H1 (cell line): ENCODE results near the gene CDCA7L. TPM values are rescaled to one million over a fixed set of nuclear protein-coding genes. Genes with fewer than 3 reads are reported as not detected.

ENCODE experiments used
- CTCF ChIA-PET: fragments of 300-600 bp; sonication (Branson Sonifier 250); formaldehyde crosslinking; loops from one replicate; lab custom pipeline; 2021; ENCODE audit not compliant: partially characterized antibody; lab: Charles Lee
- POLR2A ChIA-PET: fragments of 300-600 bp; sonication (Branson Sonifier 250); formaldehyde crosslinking; loops from one replicate; lab custom pipeline; 2021; ENCODE audit warnings: inconsistent platforms; ENCODE audit not compliant: partially characterized antibody; lab: Charles Lee
- DNase-seq, 2 experiments: peaks; one replicate each; pipeline versions ENCODE4 v3.0.0 to v3.0.0-alpha.2; 2010 to 2022; ENCODE audit warnings: low spot score in 2 of 2, low read depth in 1 of 2, mixed read lengths in 1 of 2
- FAIRE-seq: peaks from 2 replicates; lab custom pipeline; 2011; peaks lifted over from hg19 to GRCh38; lab: Jason Lieb, UNC
- H2AFZ ChIP-seq: 2 replicates; pipeline ENCODE4 v1.8.1; 2012; ENCODE audit warnings: low read length, inconsistent platforms
- H2AK5ac ChIP-seq: 2 replicates; pipeline ENCODE4 v1.6.1; 2013; ENCODE audit warnings: low read depth, low read length
- H2BK120ac ChIP-seq: replicated peaks from 2 replicates; pipeline ENCODE3; 2013; ENCODE audit warnings: low read depth, low read length, inconsistent platforms
- H2BK12ac ChIP-seq: 2 replicates; pipeline ENCODE4 v1.6.1; 2013; ENCODE audit warnings: low read depth, low read length
- H2BK15ac ChIP-seq: 2 replicates; pipeline ENCODE4 v1.6.1; 2013; ENCODE audit warnings: low read length
- H2BK20ac ChIP-seq: 2 replicates; pipeline ENCODE4 v1.6.1; 2013; ENCODE audit warnings: low read length
- H2BK5ac ChIP-seq: 2 replicates; pipeline ENCODE4 v1.6.1; 2013; ENCODE audit warnings: low read depth, low read length
- H3K14ac ChIP-seq: 2 replicates; pipeline ENCODE4 v1.6.1; 2013; ENCODE audit warnings: inconsistent platforms; ENCODE audit not compliant: insufficient read length
- H3K18ac ChIP-seq: 2 replicates; pipeline ENCODE4 v1.6.1; 2013; ENCODE audit warnings: low read length; ENCODE audit errors: extremely low read depth
- H3K23ac ChIP-seq: 2 replicates; pipeline ENCODE4 v1.6.1; 2013; ENCODE audit warnings: inconsistent platforms; ENCODE audit not compliant: insufficient read length
- H3K23me2 ChIP-seq: 2 replicates; pipeline ENCODE4 v1.6.1; 2013; ENCODE audit warnings: low read depth, low read length
- H3K27ac ChIP-seq: 2 replicates; pipeline ENCODE4 v1.6.1; 2011; ENCODE audit warnings: low read depth, low read length, inconsistent platforms
- H3K27me3 ChIP-seq, 4 experiments: replicated peaks in 1 of 4; 1 replicate in 1 of 4; 2 replicates in 3 of 4; pipeline versions ENCODE4 v1.6.1 to v1.8.1; 2011 to 2013; ENCODE audit warnings: low read length in 3 of 4, mild to moderate bottlenecking in 3 of 4, inconsistent platforms in 2 of 4, mixed read lengths in 2 of 4, moderate library complexity in 1 of 4; ENCODE audit not compliant: control insufficient read depth in 3 of 4, insufficient read depth in 3 of 4; ENCODE audit errors: extremely low read depth in 1 of 4
- H3K36me3 ChIP-seq, 4 experiments: 2 replicates each; pipeline versions ENCODE4 v1.6.1 to v1.8.1; 2011 to 2013; ENCODE audit warnings: mild to moderate bottlenecking in 4 of 4, low read length in 3 of 4, moderate library complexity in 2 of 4, control low read depth in 1 of 4, inconsistent platforms in 1 of 4; ENCODE audit not compliant: insufficient read depth in 4 of 4, control insufficient read depth in 2 of 4
- H3K4ac ChIP-seq: replicated peaks from 2 replicates; pipeline ENCODE3; 2013; ENCODE audit warnings: low read length, low read depth, mixed read lengths, inconsistent platforms; ENCODE audit not compliant: insufficient read length
- H3K4me1 ChIP-seq, 4 experiments: replicated peaks in 1 of 4; 1 replicate in 1 of 4; 2 replicates in 3 of 4; pipeline versions ENCODE4 v1.6.1 to v1.8.1; 2011 to 2013; ENCODE audit warnings: low read length in 3 of 4, inconsistent platforms in 2 of 4, mixed read lengths in 1 of 4; ENCODE audit not compliant: insufficient read depth in 4 of 4, control insufficient read depth in 3 of 4
- H3K4me2 ChIP-seq, 2 experiments: 2 replicates each; pipeline versions ENCODE4 v1.6.1 to v1.8.1; 2011 to 2013; ENCODE audit warnings: low read depth in 2 of 2, low read length in 2 of 2, control low read depth in 1 of 2, inconsistent platforms in 1 of 2, mild to moderate bottlenecking in 1 of 2; ENCODE audit not compliant: insufficient read depth in 1 of 2
- H3K4me3 ChIP-seq, 4 experiments: fragments of 200-600, 300-600 bp in 1 of 4; sonication (generic), shearing (Covaris generic), sonication (Bioruptor Twin) in 1 of 4; 2 replicates each; pipeline versions ENCODE4 v1.5.1 to v1.8.1; 2011 to 2016; ENCODE audit warnings: low read length in 4 of 4, low read depth in 3 of 4, control low read depth in 2 of 4, inconsistent platforms in 2 of 4, mild to moderate bottlenecking in 2 of 4, mixed read lengths in 1 of 4, moderate library complexity in 1 of 4; ENCODE audit not compliant: insufficient read depth in 2 of 4; ENCODE audit errors: extremely low read depth in 1 of 4
- H3K56ac ChIP-seq: replicated peaks from 2 replicates; pipeline ENCODE3; 2013; ENCODE audit warnings: low read depth, mild to moderate bottlenecking, mixed read lengths, low read length, inconsistent platforms; ENCODE audit not compliant: insufficient read length
- H3K79me1 ChIP-seq: 2 replicates; pipeline ENCODE4 v1.6.1; 2013; ENCODE audit warnings: low read depth, low read length, control low read depth
- H3K79me2 ChIP-seq, 2 experiments: 2 replicates each; pipeline versions ENCODE4 v1.6.1 to v1.8.1; 2012 to 2013; ENCODE audit warnings: low read length in 2 of 2, mild to moderate bottlenecking in 2 of 2, inconsistent platforms in 1 of 2; ENCODE audit not compliant: insufficient read depth in 2 of 2, control insufficient read depth in 1 of 2
- H3K9ac ChIP-seq, 4 experiments: replicated peaks in 1 of 4; 1 replicate in 1 of 4; 2 replicates in 3 of 4; pipeline versions ENCODE4 v1.6.1 to v1.8.1; 2011 to 2013; ENCODE audit warnings: low read depth in 3 of 4, low read length in 3 of 4, control low read depth in 2 of 4, mild to moderate bottlenecking in 2 of 4, moderate library complexity in 2 of 4, inconsistent platforms in 1 of 4; ENCODE audit errors: extremely low read depth in 1 of 4
- H3K9me3 ChIP-seq, 2 experiments: 2 replicates each; pipeline versions ENCODE4 v1.6.1 to v1.8.1; 2012 to 2013; ENCODE audit warnings: mild to moderate bottlenecking in 2 of 2, moderate library complexity in 2 of 2, control low read depth in 1 of 2, inconsistent platforms in 1 of 2, low read depth in 1 of 2, low read length in 1 of 2, mixed read lengths in 1 of 2; ENCODE audit not compliant: insufficient read depth in 2 of 2
- H4K20me1 ChIP-seq, 2 experiments: replicated peaks in 1 of 2; 2 replicates each; pipeline versions ENCODE3 to v1.8.1; 2011 to 2013; ENCODE audit warnings: inconsistent platforms in 2 of 2, low read length in 2 of 2, mild to moderate bottlenecking in 1 of 2; ENCODE audit not compliant: insufficient read depth in 2 of 2, control insufficient read depth in 1 of 2
- H4K5ac ChIP-seq: 2 replicates; pipeline ENCODE4 v1.6.1; 2013; ENCODE audit warnings: low read length, low read depth, mixed read lengths, inconsistent platforms; ENCODE audit not compliant: insufficient read length
- H4K8ac ChIP-seq: 2 replicates; pipeline ENCODE4 v1.8.0; 2013; ENCODE audit warnings: mild to moderate bottlenecking, moderate library complexity, low read length, inconsistent platforms; ENCODE audit not compliant: insufficient read depth; ENCODE audit errors: extremely low read depth
- H4K91ac ChIP-seq: replicated peaks from 2 replicates; pipeline ENCODE3; 2013; ENCODE audit warnings: low read length, mixed read lengths, inconsistent platforms; ENCODE audit not compliant: insufficient read length
- BACH1 ChIP-seq: IDR thresholded peaks from 2 replicates; pipeline ENCODE4 v1.6.1; 2012; ENCODE audit warnings: low read length, improper control_type of control experiment
- CHD2 ChIP-seq: IDR thresholded peaks from 2 replicates; pipeline ENCODE4 v1.6.1; 2012; ENCODE audit warnings: low read length, improper control_type of control experiment
- GABPA ChIP-seq: IDR thresholded peaks from 2 replicates; pipeline ENCODE4 v1.6.1; 2011; ENCODE audit warnings: mild to moderate bottlenecking, low read length, moderate library complexity, borderline replicate concordance; ENCODE audit not compliant: insufficient read depth
- HDAC2 ChIP-seq, 2 experiments: fragments of 300-600 bp in 1 of 2; sonication (generic) in 1 of 2; IDR thresholded peaks; 2 replicates each; pipeline ENCODE4 v1.6.1; 2011 to 2012; ENCODE audit warnings: low read depth in 2 of 2, low read length in 2 of 2, mild to moderate bottlenecking in 2 of 2, moderate library complexity in 2 of 2, borderline replicate concordance in 1 of 2, inconsistent platforms in 1 of 2
- JUN ChIP-seq: IDR thresholded peaks from 2 replicates; pipeline ENCODE4 v1.6.1; 2011; ENCODE audit warnings: low read depth, mild to moderate bottlenecking, improper control_type of control experiment, low read length
- WGBS, 2 experiments: shearing (Covaris generic) in 1 of 2; methylation state at CpG; one replicate each; pipeline versions ENCODE4 v1.1.6 to v1.1.7; 2013 to 2015; ENCODE audit warnings: low lambda C conversion rate in 2 of 2, mixed read lengths in 2 of 2, inconsistent platforms in 1 of 2, low coverage in 1 of 2, missing lambda C conversion rate in 1 of 2; ENCODE audit not compliant: insufficient replicate concordance in 2 of 2, insufficient coverage in 1 of 2, insufficient read length in 1 of 2; ENCODE audit errors: extremely low coverage in 1 of 2, missing lambda C conversion rate in 1 of 2; 5-methylcytosine and 5-hydroxymethylcytosine counted together
- polyA plus RNA-seq, 7 experiments: library from polyadenylated mRNA; depleted of rRNA in 3 of 7; stranded (reverse) in 5 of 7; unstranded in 2 of 7; fragments of >200 nt in 5 of 7; fragments of 200-250 nt in 2 of 7; gene quantifications; 1 replicate in 5 of 7; 2 replicates in 1 of 7; 4 replicates in 1 of 7; pipeline versions ENCODE4 v1.2.1 to v1.2.3, GENCODE V29; 2011 to 2013; ENCODE audit warnings: missing spikeins in 2 of 7, mixed read lengths in 2 of 7
- total RNA-seq: library from RNA; stranded (reverse); fragmentation: NEBNext Ultra II Directional; extraction: Animal tissue kit (Norgen Biotek cat#: 25700); gene quantifications from 2 replicates; pipeline ENCODE4 v1.2.1, GENCODE V29; 2021
- TF ChIP-seq, protein P1 (sequence below): IDR thresholded peaks from 2 replicates; pipeline ENCODE4 v1.6.1; 2011; ENCODE audit warnings: low read depth, mild to moderate bottlenecking, low read length; ENCODE audit not compliant: insufficient read depth
- TF ChIP-seq, protein P2 (sequence below): IDR thresholded peaks from 2 replicates; pipeline ENCODE4 v1.6.1; 2012; ENCODE audit warnings: inconsistent platforms

Gene CDCA7L
- total and polyA plus RNA-seq, 2 of the 8 experiments (the other 6 are each of a cell fraction or from before 2014, with no cell fraction given): 93.8 to 168 TPM

DNA sequence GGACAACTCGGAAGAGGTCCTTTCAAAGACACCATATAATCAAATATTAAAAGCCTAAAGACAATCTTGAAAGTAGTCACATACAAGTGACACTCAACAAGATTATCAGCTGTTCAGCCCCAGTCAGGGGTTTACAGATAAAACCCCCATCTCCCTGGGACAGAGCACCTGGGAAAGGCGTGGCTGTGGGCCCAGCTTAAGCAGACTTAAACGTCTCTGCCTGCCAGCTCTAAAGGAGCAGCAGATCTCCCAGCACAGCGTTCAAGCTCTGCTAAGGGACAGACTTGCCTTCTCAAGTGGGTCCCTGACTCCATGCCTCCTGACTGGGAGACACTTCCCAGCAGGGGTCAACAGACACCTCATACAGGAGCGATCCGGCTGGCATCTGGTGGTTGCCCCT is 18.0 kb downstream of the CDCA7L start:
- DNase-seq (no peak), FAIRE-seq (no peak)
- Histone ChIP-seq H4K20me1 (peaks cover 0 to 1% of the 10 kb centered on the region in 2 experiments), H3K9ac (no peak overlapping the region), H3K4ac (no peak overlapping the region), H4K5ac (no peak overlapping the region), H3K4me3 (no peak overlapping the region), H2AK5ac (no peak overlapping the region), H3K4me2 (no peak overlapping the region; a peak in 1 of 4 replicates), H2BK15ac (no peak overlapping the region), H3K36me3 (no peaks in the 10 kb centered on the region), H3K56ac (no peak overlapping the region), H3K4me1 (peaks cover 5 to 9% (median 7%) of the 10 kb centered on the region in 4 experiments; a peak in 6 of 7 replicates), H2BK12ac (no peak overlapping the region), H2BK120ac (no peak overlapping the region), H2BK5ac (no peak overlapping the region), H3K23ac (no peak overlapping the region), H3K18ac (no peak overlapping the region), H2BK20ac (no peak overlapping the region), H3K79me1 (peaks cover 5% of the 10 kb centered on the region; the same call in 1 of the 2 replicates), H3K27ac (no peak overlapping the region), H4K8ac (no peak overlapping the region), H3K14ac (no peak overlapping the region), H3K9me3 (no peaks in the 10 kb centered on the region), H3K79me2 (peaks cover 5 to 97% of the 10 kb centered on the region in 2 experiments), H3K23me2 (no peaks in the 10 kb centered on the region), H3K27me3 (no peaks in the 10 kb centered on the region), H2AFZ (no peak overlapping the region), H4K91ac (no peak overlapping the region)
- ChIA-PET POLR2A (interaction anchor here (0.6 to 1.6 kb wide), 5 partner anchors 8 to 515 kb away, joined by 3 to 5 read pairs (median 3); partner anchors contain the start of gene CDCA7L), CTCF (no interaction called here)
- TF ChIP-seq GABPA (no peak), BACH1 (no peak), CHD2 (no peak), HDAC2 (IDR thresholded peaks at IDR 0.05; ENCODE audit: borderline replicate concordance in 1 of 2, low read depth in 2 of 2, low read length in 2 of 2) (no peak), JUN (no peak)
- TF ChIP-seq, protein P1, sequence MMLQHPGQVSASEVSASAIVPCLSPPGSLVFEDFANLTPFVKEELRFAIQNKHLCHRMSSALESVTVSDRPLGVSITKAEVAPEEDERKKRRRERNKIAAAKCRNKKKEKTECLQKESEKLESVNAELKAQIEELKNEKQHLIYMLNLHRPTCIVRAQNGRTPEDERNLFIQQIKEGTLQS: no peak
- TF ChIP-seq, protein P2, sequence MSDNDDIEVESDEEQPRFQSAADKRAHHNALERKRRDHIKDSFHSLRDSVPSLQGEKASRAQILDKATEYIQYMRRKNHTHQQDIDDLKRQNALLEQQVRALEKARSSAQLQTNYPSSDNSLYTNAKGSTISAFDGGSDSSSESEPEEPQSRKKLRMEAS: no peak
- 79% methylated on average over 6 of the region's 6 CpGs; no CpG with 5 or more reads in 1 of the 2 experiments for WGBS, 2 experiments
